ENCODE data around the gene TCAP. TPM values are rescaled to one million over a fixed set of nuclear protein-coding genes. Genes with fewer than 3 reads are reported as not detected.

TCAP gene
- total and polyA plus RNA-seq, 2 experiments from 2014 or later: 0.61 to 2.1 TPM

DNA sequence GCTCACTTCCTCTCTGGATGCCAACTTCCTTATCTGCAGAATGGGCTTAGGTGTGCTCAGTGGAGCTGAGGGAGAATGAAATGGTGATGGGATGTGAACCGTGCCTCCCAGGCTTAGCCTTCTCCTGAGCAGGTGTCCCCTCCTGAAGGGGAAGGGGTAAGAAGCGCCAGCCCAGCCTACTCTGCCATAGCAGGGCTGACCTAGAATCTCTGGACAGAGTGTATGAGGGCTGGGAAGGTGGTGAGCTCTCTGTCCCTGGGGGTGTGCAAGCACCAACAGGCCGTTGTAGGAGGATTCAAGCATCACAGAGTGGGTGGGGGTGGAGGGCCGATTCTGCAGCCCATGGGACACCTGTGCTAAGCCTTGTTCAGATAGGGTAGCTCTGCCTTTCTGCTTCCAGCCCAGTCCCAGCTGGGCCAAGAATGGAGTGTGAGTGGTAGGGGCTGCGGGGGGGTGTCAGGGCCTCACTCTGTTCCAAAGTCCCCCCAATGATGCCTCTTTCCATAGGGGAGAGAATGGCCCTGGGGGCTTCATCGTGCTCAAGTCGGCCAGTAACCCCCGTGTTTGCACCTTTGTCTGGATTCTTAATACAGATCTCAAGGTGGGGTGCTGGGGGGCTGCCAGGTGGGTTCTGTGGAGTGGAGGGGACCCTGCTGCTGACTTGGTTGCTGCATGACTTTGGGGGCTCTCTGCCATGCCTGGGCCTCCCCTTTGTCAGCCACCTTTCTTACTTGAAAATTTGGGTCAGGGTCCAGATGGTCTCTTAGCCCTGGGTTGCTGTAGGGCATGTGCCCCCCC lies 3.2 kb upstream of the TCAP start:
- Histone ChIP-seq H3K9me2 (ENCODE audit: insufficient read depth) (no peaks in the 10 kb centered on the region), H3K27me3 (ENCODE audit: insufficient read depth) (peaks cover 13% of the 10 kb centered on the region), H2AFZ (no peak overlapping the region), H3K36me3 (ENCODE audit: insufficient read depth) (no peaks in the 10 kb centered on the region), H3F3A (replicated peaks; ENCODE audit: low read depth) (peaks cover 3% of the 10 kb centered on the region), H3K4me3 (no peak overlapping the region), H3K27ac (ENCODE audit: low read depth) (no peak overlapping the region), H3K79me2 (replicated peaks; ENCODE audit: insufficient read depth) (no peaks in the 10 kb centered on the region), H4K20me1 (replicated peaks; ENCODE audit: insufficient read depth) (no peaks in the 10 kb centered on the region; the same call in 1 of the 2 replicates), H3K4me2 (no peak overlapping the region), H3K4me1 (ENCODE audit: insufficient read depth) (peaks cover 38% of the 10 kb centered on the region)
- Mint-ChIP-seq H3K27ac (no peak overlapping the region), H3K9me3 (no peaks in the 10 kb centered on the region; the same call in 2 of the 3 replicates), H3K36me3 (ENCODE audit: low read depth) (peaks cover 14% of the 10 kb centered on the region; the same call in 2 of the 3 replicates), H3K4me1 (peaks cover 49% of the 10 kb centered on the region), H3K27me3 (ENCODE audit: insufficient read depth, low read depth, poor library complexity) (peaks cover 13% of the 10 kb centered on the region), H3K4me3 (no peak overlapping the region)
- no peak for DNase-seq (ENCODE audit: low spot score)
- TF ChIP-seq EZH2phosphoT487 (IDR thresholded peaks at IDR 0.05; ENCODE audit: unreplicated experiment): no peak
- ATAC-seq: no peak

DNA sequence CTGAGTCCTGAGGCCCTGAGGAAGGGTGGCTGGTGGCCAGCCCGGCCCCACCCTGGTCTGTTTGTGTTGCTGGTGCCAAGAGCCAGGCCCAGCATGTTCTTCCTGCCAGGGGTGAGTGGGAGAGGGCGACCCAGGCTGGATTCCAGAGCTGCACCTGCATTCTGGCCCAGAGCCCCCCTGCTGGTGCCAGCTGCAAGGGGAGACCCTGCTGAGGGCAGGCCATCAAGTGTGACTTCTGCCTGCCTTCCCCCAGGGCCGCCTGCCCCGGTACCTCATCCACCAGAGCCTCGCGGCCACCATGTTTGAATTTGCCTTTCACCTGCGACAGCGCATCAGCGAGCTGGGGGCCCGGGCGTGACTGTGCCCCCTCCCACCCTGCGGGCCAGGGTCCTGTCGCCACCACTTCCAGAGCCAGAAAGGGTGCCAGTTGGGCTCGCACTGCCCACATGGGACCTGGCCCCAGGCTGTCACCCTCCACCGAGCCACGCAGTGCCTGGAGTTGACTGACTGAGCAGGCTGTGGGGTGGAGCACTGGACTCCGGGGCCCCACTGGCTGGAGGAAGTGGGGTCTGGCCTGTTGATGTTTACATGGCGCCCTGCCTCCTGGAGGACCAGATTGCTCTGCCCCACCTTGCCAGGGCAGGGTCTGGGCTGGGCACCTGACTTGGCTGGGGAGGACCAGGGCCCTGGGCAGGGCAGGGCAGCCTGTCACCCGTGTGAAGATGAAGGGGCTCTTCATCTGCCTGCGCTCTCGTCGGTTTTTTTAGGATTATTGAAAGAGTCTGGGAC lies 2.4 kb upstream of the TCAP start:
- Mint-ChIP-seq H3K27ac (no peak overlapping the region), H3K4me3 (no peak overlapping the region), H3K36me3 (ENCODE audit: low read depth) (peaks cover 14% of the 10 kb centered on the region; the same call in 2 of the 3 replicates), H3K9me3 (no peaks in the 10 kb centered on the region; the same call in 2 of the 3 replicates), H3K4me1 (peaks cover 48% of the 10 kb centered on the region), H3K27me3 (ENCODE audit: insufficient read depth, low read depth, poor library complexity) (peaks cover 15% of the 10 kb centered on the region)
- Histone ChIP-seq H3K4me1 (ENCODE audit: insufficient read depth) (peaks cover 42% of the 10 kb centered on the region), H2AFZ (no peak overlapping the region), H3K4me2 (no peak overlapping the region), H3K79me2 (replicated peaks; ENCODE audit: insufficient read depth) (no peaks in the 10 kb centered on the region), H3F3A (replicated peaks; ENCODE audit: low read depth) (peaks cover 3% of the 10 kb centered on the region), H3K9me2 (ENCODE audit: insufficient read depth) (no peaks in the 10 kb centered on the region), H3K4me3 (peak overlapping the region; percentile 51; the same call in 1 of the 2 replicates), H3K27me3 (ENCODE audit: insufficient read depth) (peaks cover 21% of the 10 kb centered on the region), H3K27ac (ENCODE audit: low read depth) (0 out of 2 replicates have a peak overlapping the region, but pooled peaks have one; percentile 59), H4K20me1 (replicated peaks; ENCODE audit: insufficient read depth) (no peaks in the 10 kb centered on the region; the same call in 1 of the 2 replicates), H3K36me3 (ENCODE audit: insufficient read depth) (no peaks in the 10 kb centered on the region)
- DNase-seq (ENCODE audit: low spot score) (peak; percentile 46), ATAC-seq (no peak)
- TF ChIP-seq CREB1 (CRISPR knock-in tag; IDR thresholded peaks at IDR 0.05; ENCODE audit: low read depth) (no peak), ZNF114 (CRISPR knock-in tag; IDR thresholded peaks at IDR 0.05) (no peak), ZNF331 (CRISPR knock-in tag; IDR thresholded peaks at IDR 0.05; ENCODE audit: low read depth) (no peak)
- TF ChIP-seq, protein P1, sequence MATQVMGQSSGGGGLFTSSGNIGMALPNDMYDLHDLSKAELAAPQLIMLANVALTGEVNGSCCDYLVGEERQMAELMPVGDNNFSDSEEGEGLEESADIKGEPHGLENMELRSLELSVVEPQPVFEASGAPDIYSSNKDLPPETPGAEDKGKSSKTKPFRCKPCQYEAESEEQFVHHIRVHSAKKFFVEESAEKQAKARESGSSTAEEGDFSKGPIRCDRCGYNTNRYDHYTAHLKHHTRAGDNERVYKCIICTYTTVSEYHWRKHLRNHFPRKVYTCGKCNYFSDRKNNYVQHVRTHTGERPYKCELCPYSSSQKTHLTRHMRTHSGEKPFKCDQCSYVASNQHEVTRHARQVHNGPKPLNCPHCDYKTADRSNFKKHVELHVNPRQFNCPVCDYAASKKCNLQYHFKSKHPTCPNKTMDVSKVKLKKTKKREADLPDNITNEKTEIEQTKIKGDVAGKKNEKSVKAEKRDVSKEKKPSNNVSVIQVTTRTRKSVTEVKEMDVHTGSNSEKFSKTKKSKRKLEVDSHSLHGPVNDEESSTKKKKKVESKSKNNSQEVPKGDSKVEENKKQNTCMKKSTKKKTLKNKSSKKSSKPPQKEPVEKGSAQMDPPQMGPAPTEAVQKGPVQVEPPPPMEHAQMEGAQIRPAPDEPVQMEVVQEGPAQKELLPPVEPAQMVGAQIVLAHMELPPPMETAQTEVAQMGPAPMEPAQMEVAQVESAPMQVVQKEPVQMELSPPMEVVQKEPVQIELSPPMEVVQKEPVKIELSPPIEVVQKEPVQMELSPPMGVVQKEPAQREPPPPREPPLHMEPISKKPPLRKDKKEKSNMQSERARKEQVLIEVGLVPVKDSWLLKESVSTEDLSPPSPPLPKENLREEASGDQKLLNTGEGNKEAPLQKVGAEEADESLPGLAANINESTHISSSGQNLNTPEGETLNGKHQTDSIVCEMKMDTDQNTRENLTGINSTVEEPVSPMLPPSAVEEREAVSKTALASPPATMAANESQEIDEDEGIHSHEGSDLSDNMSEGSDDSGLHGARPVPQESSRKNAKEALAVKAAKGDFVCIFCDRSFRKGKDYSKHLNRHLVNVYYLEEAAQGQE (IDR thresholded peaks at IDR 0.05; ENCODE audit: unreplicated experiment): no peak
